ENCODE data around the gene RBM44.

- TF ChIP-seq EZH2 (IDR thresholded peaks at IDR 0.05; ENCODE audit: low read depth) = no peak
- TF ChIP-seq, protein P1, sequence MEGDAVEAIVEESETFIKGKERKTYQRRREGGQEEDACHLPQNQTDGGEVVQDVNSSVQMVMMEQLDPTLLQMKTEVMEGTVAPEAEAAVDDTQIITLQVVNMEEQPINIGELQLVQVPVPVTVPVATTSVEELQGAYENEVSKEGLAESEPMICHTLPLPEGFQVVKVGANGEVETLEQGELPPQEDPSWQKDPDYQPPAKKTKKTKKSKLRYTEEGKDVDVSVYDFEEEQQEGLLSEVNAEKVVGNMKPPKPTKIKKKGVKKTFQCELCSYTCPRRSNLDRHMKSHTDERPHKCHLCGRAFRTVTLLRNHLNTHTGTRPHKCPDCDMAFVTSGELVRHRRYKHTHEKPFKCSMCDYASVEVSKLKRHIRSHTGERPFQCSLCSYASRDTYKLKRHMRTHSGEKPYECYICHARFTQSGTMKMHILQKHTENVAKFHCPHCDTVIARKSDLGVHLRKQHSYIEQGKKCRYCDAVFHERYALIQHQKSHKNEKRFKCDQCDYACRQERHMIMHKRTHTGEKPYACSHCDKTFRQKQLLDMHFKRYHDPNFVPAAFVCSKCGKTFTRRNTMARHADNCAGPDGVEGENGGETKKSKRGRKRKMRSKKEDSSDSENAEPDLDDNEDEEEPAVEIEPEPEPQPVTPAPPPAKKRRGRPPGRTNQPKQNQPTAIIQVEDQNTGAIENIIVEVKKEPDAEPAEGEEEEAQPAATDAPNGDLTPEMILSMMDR (conservative IDR thresholded peaks at IDR 0.05) = no peak
These were observed 89.8 kb downstream of the RBM44 start for GRCh38 chr2:237888389-237888788.

Data from PC-9 (cell line).